SH-SY5Y (cell line): Measurements from ENCODE around the gene C1orf198.

ENCODE experiments used
- GATA2 ChIP-seq: IDR thresholded peaks from 2 replicates; pipeline ENCODE4 v1.6.1; 2011; ENCODE audit warnings: mild to moderate bottlenecking, low read depth, low read length
- GATA3 ChIP-seq: IDR thresholded peaks from 2 replicates; pipeline ENCODE4 v1.6.1; 2011; ENCODE audit warnings: low read depth, mild to moderate bottlenecking, low read length, moderate library complexity

GRCh38 chr1:230883967-230884366 is 15.6 kb upstream of the C1orf198 start:
- TF ChIP-seq GATA2 = no peak
- TF ChIP-seq GATA3 = no peak
